Tibial nerve (tissue), 4 donors: ENCODE measurements around the gene PTPRD.

Experiments
- EP300 ChIP-seq, 2 donors: sonication (generic); formaldehyde crosslinking; IDR thresholded peaks; one replicate each; pipeline ENCODE4 v1.6.1; 2017; ENCODE audit warnings: antibody characterized with exemption in 2 of 2, mild to moderate bottlenecking in 1 of 2
- POLR2A ChIP-seq, 2 donors: fragments of 450-650 bp; IDR thresholded peaks; one replicate each; pipeline ENCODE4 v1.6.1; 2017; ENCODE audit warnings: antibody characterized with exemption in 2 of 2, mild to moderate bottlenecking in 2 of 2, moderate library complexity in 2 of 2
- TF ChIP-seq, protein P1 (sequence below), 5 experiments: fragments of 200-600 bp in 3 of 5; fragments of 450-650 bp in 2 of 5; sonication (generic) in 3 of 5; IDR thresholded peaks; one replicate each; pipeline ENCODE4 v1.5.1; 2016 to 2019; ENCODE audit warnings: antibody characterized with exemption in 5 of 5, mild to moderate bottlenecking in 3 of 5, moderate library complexity in 2 of 5

DNA sequence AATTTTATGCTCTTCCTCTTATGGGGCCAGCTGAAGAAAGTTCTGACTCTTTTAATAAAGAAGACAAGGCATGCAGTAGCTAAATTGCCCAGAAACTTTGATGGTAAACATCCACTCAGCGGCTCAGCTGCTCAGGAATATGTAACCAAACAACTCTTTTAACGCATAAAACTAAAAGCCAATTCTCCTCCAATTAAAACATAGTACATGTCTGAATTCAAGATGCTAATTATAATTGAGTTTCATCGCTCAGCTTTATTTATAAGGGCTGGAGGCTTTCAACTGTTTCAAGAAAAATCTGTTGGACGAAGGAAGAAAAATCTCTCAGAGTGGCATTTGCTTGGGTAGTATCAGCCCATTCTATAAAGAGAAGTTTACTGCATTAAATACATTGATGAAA lies 359.5 kb downstream of the PTPRD start:
- TF ChIP-seq, protein P1, sequence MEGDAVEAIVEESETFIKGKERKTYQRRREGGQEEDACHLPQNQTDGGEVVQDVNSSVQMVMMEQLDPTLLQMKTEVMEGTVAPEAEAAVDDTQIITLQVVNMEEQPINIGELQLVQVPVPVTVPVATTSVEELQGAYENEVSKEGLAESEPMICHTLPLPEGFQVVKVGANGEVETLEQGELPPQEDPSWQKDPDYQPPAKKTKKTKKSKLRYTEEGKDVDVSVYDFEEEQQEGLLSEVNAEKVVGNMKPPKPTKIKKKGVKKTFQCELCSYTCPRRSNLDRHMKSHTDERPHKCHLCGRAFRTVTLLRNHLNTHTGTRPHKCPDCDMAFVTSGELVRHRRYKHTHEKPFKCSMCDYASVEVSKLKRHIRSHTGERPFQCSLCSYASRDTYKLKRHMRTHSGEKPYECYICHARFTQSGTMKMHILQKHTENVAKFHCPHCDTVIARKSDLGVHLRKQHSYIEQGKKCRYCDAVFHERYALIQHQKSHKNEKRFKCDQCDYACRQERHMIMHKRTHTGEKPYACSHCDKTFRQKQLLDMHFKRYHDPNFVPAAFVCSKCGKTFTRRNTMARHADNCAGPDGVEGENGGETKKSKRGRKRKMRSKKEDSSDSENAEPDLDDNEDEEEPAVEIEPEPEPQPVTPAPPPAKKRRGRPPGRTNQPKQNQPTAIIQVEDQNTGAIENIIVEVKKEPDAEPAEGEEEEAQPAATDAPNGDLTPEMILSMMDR (IDR thresholded peaks at IDR 0.05): no peak
- no peak for TF ChIP-seq EP300 (IDR thresholded peaks at IDR 0.05)
- TF ChIP-seq POLR2A (IDR thresholded peaks at IDR 0.05): no peak
